ENCODE results near the gene GEMIN7.

- TF ChIP-seq CTCF (IDR thresholded peaks at IDR 0.05; ENCODE audit: poor library complexity, severe bottlenecking): no peak
- TF ChIP-seq EZH2 (IDR thresholded peaks at IDR 0.05; ENCODE audit: borderline replicate concordance, insufficient read depth, low read length, poor library complexity, severe bottlenecking): no peak
- TF ChIP-seq POLR2AphosphoS5 (IDR thresholded peaks at IDR 0.05): no peak
- no peak for TF ChIP-seq TAF1 (IDR thresholded peaks at IDR 0.05; ENCODE audit: low read depth)
- no peak for TF ChIP-seq RAD21 (conservative IDR thresholded peaks at IDR 0.05)
- no peak for TF ChIP-seq EP300 (conservative IDR thresholded peaks at IDR 0.05; ENCODE audit: poor library complexity, severe bottlenecking)
These were observed 6.9 kb upstream of the GEMIN7 start for GRCh38 chr19:45071969-45072790.
